KOPT-K1 (cell line): ENCODE measurements around the gene MRPL28.
"Not testable (repeated sequence)": the region's sequence is repeated elsewhere in the genome, so short reads cannot be mapped to it uniquely, and the experiment has no call there.

Source experiments
- H3K27ac ChIP-seq: fragments of 200-600 bp; sonication (generic); 2 replicates; pipeline ENCODE4 v1.5.1; 2016; ENCODE audit warnings: antibody characterized with exemption, mild to moderate bottlenecking, low read depth, low read length; ENCODE audit not compliant: poor library complexity, severe bottlenecking
- H3K36me3 ChIP-seq: fragments of 200-600 bp; sonication (generic); 2 replicates; pipeline ENCODE4 v1.5.1; 2017; ENCODE audit warnings: antibody characterized with exemption, mild to moderate bottlenecking, low read length, moderate library complexity; ENCODE audit not compliant: insufficient read depth
- H3K9me3 ChIP-seq: fragments of 200-600 bp; sonication (generic); 2 replicates; pipeline ENCODE4 v1.5.1; 2017; ENCODE audit warnings: antibody characterized with exemption, low read length, mild to moderate bottlenecking; ENCODE audit not compliant: insufficient read depth, poor library complexity, severe bottlenecking

Gene MRPL28

GRCh38 chr16:379961-380761, 9.8 kb upstream of the MRPL28 start:
- Histone ChIP-seq H3K27ac (no peak overlapping the region), H3K9me3 (no peaks in the 10 kb centered on the region), H3K36me3 (peaks cover 19% of the 10 kb centered on the region; the same call in 1 of the 2 replicates)

- no peak overlapping the region for H3K27ac ChIP-seq
- no peaks in the 10 kb centered on the region for H3K9me3 ChIP-seq
- peaks cover 26% of the 10 kb centered on the region; the same call in 1 of the 2 replicates for H3K36me3 ChIP-seq
Measured at GRCh38 chr16:379183-379960, 9.0 kb upstream of the MRPL28 start.

- Histone ChIP-seq H3K27ac (no peak overlapping the region), H3K36me3 (peaks cover 31% of the 10 kb centered on the region; the same call in 1 of the 2 replicates), H3K9me3 (no peaks in the 10 kb centered on the region)
Measured at GRCh38 chr16:378821-379182, 8.5 kb upstream of the MRPL28 start.

GRCh38 chr16:378113-378820, 7.9 kb upstream of the MRPL28 start:
- peaks cover 37% of the 10 kb centered on the region; the same call in 1 of the 2 replicates for H3K36me3 ChIP-seq
- not testable (repeated sequence) for H3K27ac ChIP-seq, H3K9me3 ChIP-seq

GRCh38 chr16:377419-377951, 7.1 kb upstream of the MRPL28 start:
- H3K36me3 ChIP-seq: peaks cover 45% of the 10 kb centered on the region; the same call in 1 of the 2 replicates

GRCh38 chr16:376817-377418, 6.6 kb upstream of the MRPL28 start:
- Histone ChIP-seq H3K9me3 (no peaks in the 10 kb centered on the region), H3K36me3 (peaks cover 50% of the 10 kb centered on the region; the same call in 1 of the 2 replicates), H3K27ac (no peak overlapping the region)

More at GRCh38 chr16:377419-377951, 7.1 kb upstream of the MRPL28 start:
- Histone ChIP-seq H3K27ac (no peak overlapping the region), H3K9me3 (no peaks in the 10 kb centered on the region)

- H3K27ac ChIP-seq: no peak overlapping the region
- H3K36me3 ChIP-seq: peaks cover 52% of the 10 kb centered on the region; the same call in 1 of the 2 replicates
- no peaks in the 10 kb centered on the region for H3K9me3 ChIP-seq
Measured at GRCh38 chr16:375927-376816, 5.8 kb upstream of the MRPL28 start.

GRCh38 chr16:375212-375611, 4.9 kb upstream of the MRPL28 start:
- H3K27ac ChIP-seq: no peak overlapping the region
- H3K36me3 ChIP-seq: peaks cover 52% of the 10 kb centered on the region; the same call in 1 of the 2 replicates
- no peaks in the 10 kb centered on the region for H3K9me3 ChIP-seq

- H3K9me3 ChIP-seq: no peaks in the 10 kb centered on the region
- peaks cover 52% of the 10 kb centered on the region; the same call in 1 of the 2 replicates for H3K36me3 ChIP-seq
- H3K27ac ChIP-seq: no peak overlapping the region
Measured at GRCh38 chr16:374616-374926, 4.2 kb upstream of the MRPL28 start.

- Histone ChIP-seq H3K9me3 (no peaks in the 10 kb centered on the region), H3K36me3 (peaks cover 56% of the 10 kb centered on the region), H3K27ac (no peak overlapping the region)
Measured at GRCh38 chr16:373848-374615, 3.7 kb upstream of the MRPL28 start.

GRCh38 chr16:373020-373598, 2.8 kb upstream of the MRPL28 start:
- peaks cover 66% of the 10 kb centered on the region for H3K36me3 ChIP-seq
- no peak overlapping the region for H3K27ac ChIP-seq
- no peaks in the 10 kb centered on the region for H3K9me3 ChIP-seq

- Histone ChIP-seq H3K27ac (no peak overlapping the region), H3K36me3 (peaks cover 72% of the 10 kb centered on the region), H3K9me3 (no peaks in the 10 kb centered on the region)
Measured at GRCh38 chr16:372302-372983, 2.1 kb upstream of the MRPL28 start.
